MCF 10A (cell line): ENCODE data around the gene OPRD1. TPM values are rescaled to one million over a fixed set of nuclear protein-coding genes. Genes with fewer than 3 reads are reported as not detected.

ENCODE experiments used
- BruUV-seq: library from RNA; stranded (reverse); fragments of 400-500 nt; replicated peaks from 2 replicates; lab custom pipeline; 2021; lab: Mats Ljungman, UMichigan
- CTCF ChIA-PET: fragments of 300-600 bp; sonication (Branson Sonifier 250); formaldehyde crosslinking; extraction: SDS; loops from one replicate; lab custom pipeline; 2021; ENCODE audit warnings: antibody characterized with exemption, inconsistent platforms; lab: Yijun Ruan, JAX
- POLR2A ChIA-PET: fragments of 300-600, 350-650 bp; sonication (Branson Sonifier 250); formaldehyde crosslinking; extraction: SDS; loops from one replicate; lab custom pipeline; 2020; ENCODE audit warnings: antibody characterized with exemption, inconsistent platforms; lab: Yijun Ruan, JAX
- DNase-seq: peaks from one replicate; pipeline ENCODE4 v3.0.0-alpha.2; 2018; ENCODE audit not compliant: unreplicated experiment
- H3K27ac Mint-ChIP-seq: one replicate; pipeline ENCODE4 v1.8.0; 2022; ENCODE audit warnings: mild to moderate bottlenecking, low read depth, mixed read lengths; ENCODE audit not compliant: unreplicated experiment
- H3K27me3 Mint-ChIP-seq: one replicate; pipeline ENCODE4 v1.8.0; 2022; ENCODE audit warnings: mixed read lengths; ENCODE audit not compliant: insufficient read depth, unreplicated experiment
- H3K36me3 Mint-ChIP-seq: one replicate; pipeline ENCODE4 v1.8.0; 2022; ENCODE audit warnings: mild to moderate bottlenecking, moderate library complexity, mixed read lengths; ENCODE audit not compliant: insufficient read depth, unreplicated experiment
- H3K4me1 Mint-ChIP-seq: one replicate; pipeline ENCODE4 v1.8.0; 2022; ENCODE audit warnings: mixed read lengths; ENCODE audit not compliant: insufficient read depth, unreplicated experiment
- H3K4me3 Mint-ChIP-seq: one replicate; pipeline ENCODE4 v1.8.0; 2022; ENCODE audit warnings: mild to moderate bottlenecking, moderate library complexity, mixed read lengths; ENCODE audit not compliant: unreplicated experiment
- H3K9me3 Mint-ChIP-seq: one replicate; pipeline ENCODE4 v1.8.0; 2022; ENCODE audit warnings: mixed read lengths; ENCODE audit not compliant: unreplicated experiment
- intact Hi-C: fragments of 100-400 bp; cut with micrococcal nuclease; formaldehyde crosslinking; loops from 2 replicates; pipeline ENCODE4 v1.14.1; 2022
- total RNA-seq: library from RNA; stranded (reverse); gene quantifications from 2 replicates; pipeline ENCODE4 v1.2.3, GENCODE V29; 2022
- TF ChIP-seq, protein P1 (sequence below): fragments of 200-600 bp; IDR thresholded peaks from one replicate; pipeline ENCODE4 v1.8.0; 2022; ENCODE audit warnings: antibody characterized with exemption, mild to moderate bottlenecking; ENCODE audit not compliant: unreplicated experiment

The OPRD1 gene
- total RNA-seq, 1 experiment from 2014 or later: not detected

DNA sequence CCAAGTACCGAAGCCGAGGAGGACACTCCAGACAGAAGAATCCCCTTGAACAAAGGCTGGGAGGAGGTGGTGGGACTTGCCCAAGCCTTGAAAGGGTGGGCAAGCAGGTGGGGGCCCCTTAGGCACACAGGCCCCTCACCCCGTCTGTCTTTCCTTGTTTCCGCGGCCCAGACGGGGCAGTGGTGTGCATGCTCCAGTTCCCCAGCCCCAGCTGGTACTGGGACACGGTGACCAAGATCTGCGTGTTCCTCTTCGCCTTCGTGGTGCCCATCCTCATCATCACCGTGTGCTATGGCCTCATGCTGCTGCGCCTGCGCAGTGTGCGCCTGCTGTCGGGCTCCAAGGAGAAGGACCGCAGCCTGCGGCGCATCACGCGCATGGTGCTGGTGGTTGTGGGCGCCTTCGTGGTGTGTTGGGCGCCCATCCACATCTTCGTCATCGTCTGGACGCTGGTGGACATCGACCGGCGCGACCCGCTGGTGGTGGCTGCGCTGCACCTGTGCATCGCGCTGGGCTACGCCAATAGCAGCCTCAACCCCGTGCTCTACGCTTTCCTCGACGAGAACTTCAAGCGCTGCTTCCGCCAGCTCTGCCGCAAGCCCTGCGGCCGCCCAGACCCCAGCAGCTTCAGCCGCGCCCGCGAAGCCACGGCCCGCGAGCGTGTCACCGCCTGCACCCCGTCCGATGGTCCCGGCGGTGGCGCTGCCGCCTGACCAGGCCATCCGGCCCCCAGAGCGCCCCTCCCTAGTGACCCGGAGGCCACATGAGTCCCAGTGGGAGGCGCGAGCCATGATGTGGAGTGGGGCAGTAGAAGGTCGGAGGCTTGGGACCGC lies 50.8 kb downstream of the OPRD1 start:
- ChIA-PET POLR2A (interaction anchor here (0.5 to 0.6 kb wide), 2 partner anchors 9 to 100 kb away, joined by 3 to 4 read pairs; no protein-coding TSS in a partner anchor), CTCF (interaction anchor here (0.6 to 1.3 kb wide), 3 partner anchors 14 to 36 kb away, joined by 3 to 9 read pairs (median 8); no protein-coding TSS in a partner anchor)
- intact Hi-C loops: no loop called here
- TF ChIP-seq, protein P1, sequence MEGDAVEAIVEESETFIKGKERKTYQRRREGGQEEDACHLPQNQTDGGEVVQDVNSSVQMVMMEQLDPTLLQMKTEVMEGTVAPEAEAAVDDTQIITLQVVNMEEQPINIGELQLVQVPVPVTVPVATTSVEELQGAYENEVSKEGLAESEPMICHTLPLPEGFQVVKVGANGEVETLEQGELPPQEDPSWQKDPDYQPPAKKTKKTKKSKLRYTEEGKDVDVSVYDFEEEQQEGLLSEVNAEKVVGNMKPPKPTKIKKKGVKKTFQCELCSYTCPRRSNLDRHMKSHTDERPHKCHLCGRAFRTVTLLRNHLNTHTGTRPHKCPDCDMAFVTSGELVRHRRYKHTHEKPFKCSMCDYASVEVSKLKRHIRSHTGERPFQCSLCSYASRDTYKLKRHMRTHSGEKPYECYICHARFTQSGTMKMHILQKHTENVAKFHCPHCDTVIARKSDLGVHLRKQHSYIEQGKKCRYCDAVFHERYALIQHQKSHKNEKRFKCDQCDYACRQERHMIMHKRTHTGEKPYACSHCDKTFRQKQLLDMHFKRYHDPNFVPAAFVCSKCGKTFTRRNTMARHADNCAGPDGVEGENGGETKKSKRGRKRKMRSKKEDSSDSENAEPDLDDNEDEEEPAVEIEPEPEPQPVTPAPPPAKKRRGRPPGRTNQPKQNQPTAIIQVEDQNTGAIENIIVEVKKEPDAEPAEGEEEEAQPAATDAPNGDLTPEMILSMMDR: no peak
- no peak for DNase-seq
- Mint-ChIP-seq H3K4me3 (no peak overlapping the region), H3K36me3 (no peaks in the 10 kb centered on the region), H3K4me1 (peaks cover 7% of the 10 kb centered on the region), H3K27me3 (peaks cover 24% of the 10 kb centered on the region), H3K9me3 (no peaks in the 10 kb centered on the region), H3K27ac (no peak overlapping the region)
- BruUV-seq: no TSS peak

DNA sequence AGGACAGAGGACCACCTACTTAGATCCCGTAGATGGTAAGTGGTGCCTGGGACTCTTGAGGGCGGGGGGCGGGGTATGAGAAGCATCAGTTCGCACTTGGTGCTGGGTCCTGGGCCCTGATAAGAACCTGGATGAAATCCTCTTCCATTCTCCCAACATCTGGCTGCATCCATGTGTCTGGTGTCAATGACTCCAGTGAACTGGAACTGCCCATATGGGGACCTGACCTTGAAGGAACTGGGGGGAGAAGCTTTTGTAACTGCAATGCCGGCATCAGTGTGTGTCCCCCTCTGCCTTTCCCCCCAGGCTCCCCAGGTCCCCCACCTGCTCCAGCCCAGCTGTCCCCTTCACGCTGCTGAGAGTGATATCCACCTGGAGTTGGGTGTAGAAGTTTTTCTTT lies 52.7 kb downstream of the OPRD1 start:
- intact Hi-C loops: no loop called here
- POLR2A ChIA-PET: no interaction called here
- Mint-ChIP-seq H3K9me3 (no peaks in the 10 kb centered on the region), H3K4me3 (no peak overlapping the region), H3K27me3 (peaks cover 28% of the 10 kb centered on the region), H3K36me3 (no peaks in the 10 kb centered on the region), H3K27ac (no peak overlapping the region), H3K4me1 (peaks cover 7% of the 10 kb centered on the region)
- no TSS peak for BruUV-seq
- TF ChIP-seq, protein P1: no peak
- CTCF ChIA-PET: no interaction called here
- no peak for DNase-seq

DNA sequence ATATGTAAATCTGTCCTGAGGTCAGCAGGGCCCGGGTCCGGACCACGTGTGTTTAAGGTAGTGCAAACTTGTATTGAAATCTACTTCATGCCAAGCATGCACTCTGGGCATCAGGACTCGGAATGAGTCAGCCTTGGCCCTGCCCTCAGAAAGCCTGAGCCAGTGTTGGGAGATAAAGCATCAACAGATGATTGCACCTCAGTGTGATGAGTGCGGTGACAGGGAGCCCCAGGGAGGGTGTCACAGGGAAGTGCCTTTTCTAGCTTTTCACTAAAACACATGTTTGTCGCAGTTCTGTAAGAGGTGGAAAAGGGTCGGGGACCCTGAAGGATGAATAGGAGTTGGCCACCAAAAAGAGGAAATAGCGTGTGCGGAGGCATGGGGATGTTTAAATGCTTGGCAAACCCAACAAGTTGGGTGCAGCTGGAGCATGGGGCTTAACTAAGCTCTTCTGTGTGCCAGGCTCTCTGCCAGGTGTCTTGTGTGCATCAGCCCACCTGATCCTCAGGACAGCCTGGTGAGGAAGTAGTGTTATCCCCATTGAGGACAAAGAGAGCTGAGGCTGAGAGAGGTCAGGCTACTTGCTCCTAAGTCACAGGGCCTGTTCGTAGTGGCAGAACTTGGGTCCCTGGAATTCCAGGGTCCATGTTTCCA lies 54.2 kb downstream of the OPRD1 start:
- POLR2A ChIA-PET: interaction anchor here (0.9 to 1.0 kb wide), 2 partner anchors 129 to 1333 kb away, joined by 3 read pairs; partner anchors contain the start of gene YTHDF2
- no peaks in the 10 kb centered on the region for H3K9me3 Mint-ChIP-seq
- intact Hi-C loops: no loop called here
- BruUV-seq: no TSS peak
- peaks cover 28% of the 10 kb centered on the region for H3K27me3 Mint-ChIP-seq
- DNase-seq: peak; percentile 50
- CTCF ChIA-PET: interaction anchor here (3.1 kb wide), 1 partner anchor 12 kb away, joined by 22 read pairs; no protein-coding TSS in a partner anchor
- H3K4me1 Mint-ChIP-seq: peaks cover 7% of the 10 kb centered on the region
- no peak overlapping the region for H3K27ac Mint-ChIP-seq
- no peak overlapping the region for H3K4me3 Mint-ChIP-seq
- no peaks in the 10 kb centered on the region for H3K36me3 Mint-ChIP-seq
- TF ChIP-seq, protein P1: no peak

DNA sequence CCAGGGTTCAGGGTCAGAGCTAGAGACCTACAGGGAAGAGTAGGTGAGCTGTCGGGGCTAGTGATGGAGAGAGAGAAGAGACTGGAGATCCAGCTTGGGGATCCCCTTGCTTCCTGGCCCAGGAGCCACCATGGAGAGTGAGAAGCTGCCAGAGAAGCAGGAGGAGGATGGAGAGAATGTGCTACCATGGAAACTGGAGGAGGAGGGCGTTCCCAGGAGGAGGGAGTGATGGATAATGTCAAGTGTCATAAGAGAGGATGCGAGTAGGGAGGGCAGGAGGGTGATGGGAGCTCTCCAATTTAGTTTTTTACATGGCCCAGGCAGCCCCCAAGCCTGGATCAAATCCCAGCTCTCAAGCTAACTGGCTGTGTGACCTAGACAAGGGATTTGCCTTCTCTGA lies 55.9 kb downstream of the OPRD1 start:
- peaks cover 28% of the 10 kb centered on the region for H3K27me3 Mint-ChIP-seq
- H3K27ac Mint-ChIP-seq: no peak overlapping the region
- intact Hi-C loops: no loop called here
- TF ChIP-seq, protein P1: no peak
- POLR2A ChIA-PET: interaction anchor here (0.5 to 1.1 kb wide), 3 partner anchors 9 to 168 kb away, joined by 3 to 4 read pairs (median 4); no protein-coding TSS in a partner anchor
- no peaks in the 10 kb centered on the region for H3K9me3 Mint-ChIP-seq
- peaks cover 7% of the 10 kb centered on the region for H3K4me1 Mint-ChIP-seq
- CTCF ChIA-PET: interaction anchor here (0.6 to 3.1 kb wide), 5 partner anchors 10 to 1198 kb away, joined by 3 to 22 read pairs (median 3); no protein-coding TSS in a partner anchor
- BruUV-seq: no TSS peak
- no peak overlapping the region for H3K4me3 Mint-ChIP-seq
- no peak for DNase-seq
- H3K36me3 Mint-ChIP-seq: no peaks in the 10 kb centered on the region
